GM12878 (cell line): Measurements from ENCODE around the gene ALDH1A1. TPM values are rescaled to one million over a fixed set of nuclear protein-coding genes. Genes with fewer than 3 reads are reported as not detected.

Source experiments
- ATAC-seq: fragments of 200-7000 bp; cut with Tn5 transposase; 3 replicates; pipeline ENCODE4 v1.9.1; 2020; ENCODE audit warnings: mild to moderate bottlenecking, moderate library complexity
- BruUV-seq: library from RNA; stranded (reverse); fragments of 400-500 nt; replicated peaks from 2 replicates; lab custom pipeline; 2021; lab: Mats Ljungman, UMichigan
- CTCF ChIA-PET: fragments of 300-600 bp; sonication (Branson Sonifier 250); formaldehyde crosslinking; extraction: SDS; loops from one replicate; lab custom pipeline; 2021; ENCODE audit warnings: inconsistent platforms; lab: Yijun Ruan, JAX
- POLR2A ChIA-PET: fragments of 350-600 bp; formaldehyde crosslinking; extraction: SDS; loops from one replicate; lab custom pipeline; 2021; ENCODE audit warnings: inconsistent platforms; lab: Charles Lee
- RAD21 ChIA-PET: fragments of 300-600 bp; sonication (Branson Sonifier 250); formaldehyde crosslinking; loops from one replicate; lab custom pipeline; 2023; ENCODE audit warnings: antibody characterized with exemption; ENCODE audit not compliant: unreplicated experiment; lab: Charles Lee
- SMC1A ChIA-PET: fragments of 300-600 bp; sonication (Branson Sonifier 250); formaldehyde crosslinking; loops from one replicate; lab custom pipeline; 2023; ENCODE audit not compliant: unreplicated experiment, uncharacterized antibody; lab: Charles Lee
- DNase-seq: peaks from one replicate; pipeline ENCODE4 v3.0.0-alpha.2; 2011; ENCODE audit warnings: low read depth, low spot score
- FAIRE-seq: peaks from 3 replicates; lab custom pipeline; 2011; peaks lifted over from hg19 to GRCh38; lab: Jason Lieb, UNC
- H2AFZ ChIP-seq: 2 replicates; pipeline ENCODE4 v1.6.0; 2011; ENCODE audit warnings: low read depth, low read length, control low read depth; ENCODE audit not compliant: control insufficient read depth
- H3K27ac ChIP-seq: 2 replicates; pipeline ENCODE4 v1.5.1; 2011; ENCODE audit warnings: control low read depth; ENCODE audit not compliant: control insufficient read depth, insufficient read depth
- H3K27me3 ChIP-seq, 2 experiments: replicated peaks in 1 of 2; 2 replicates each; pipeline versions ENCODE4 v1.6.0 to v1.6.1; 2011; ENCODE audit warnings: low read length in 1 of 2; ENCODE audit not compliant: control insufficient read depth in 2 of 2, insufficient read depth in 2 of 2
- H3K36me3 ChIP-seq, 2 experiments: 2 replicates each; pipeline ENCODE4 v1.5.1; 2011; ENCODE audit warnings: low read length in 1 of 2; ENCODE audit not compliant: control insufficient read depth in 2 of 2, insufficient read depth in 2 of 2
- H3K4me1 ChIP-seq: 2 replicates; pipeline ENCODE4 v1.6.1; 2011; ENCODE audit warnings: mild to moderate bottlenecking, low read length, moderate library complexity, mixed read lengths; ENCODE audit not compliant: control insufficient read depth, insufficient read depth
- H3K4me2 ChIP-seq: 2 replicates; pipeline ENCODE4 v1.6.0; 2011; ENCODE audit warnings: control low read depth; ENCODE audit not compliant: control insufficient read depth, insufficient read depth
- H3K4me3 ChIP-seq: fragments of 200-600 bp; sonication (generic); 2 replicates; pipeline ENCODE4 v1.5.1; 2016
- H3K79me2 ChIP-seq: 2 replicates; pipeline ENCODE4 v1.6.0; 2011; ENCODE audit warnings: low read length; ENCODE audit not compliant: control insufficient read depth, insufficient read depth
- H3K9ac ChIP-seq: 2 replicates; pipeline ENCODE4 v1.8.0; 2011; ENCODE audit warnings: low read length, control low read depth, mixed read lengths; ENCODE audit not compliant: control insufficient read depth, insufficient read depth
- H3K9me3 ChIP-seq: replicated peaks from 3 replicates; pipeline ENCODE4 v1.5.1; 2011; ENCODE audit warnings: mild to moderate bottlenecking, low read length; ENCODE audit not compliant: control insufficient read depth, insufficient read depth
- H4K20me1 ChIP-seq: 2 replicates; pipeline ENCODE4 v1.6.0; 2011; ENCODE audit not compliant: control insufficient read depth, insufficient read depth
- PML ChIP-seq: IDR thresholded peaks from 2 replicates; pipeline ENCODE4 v1.6.1; 2012; ENCODE audit warnings: low read length, inconsistent platforms
- SP1 ChIP-seq: IDR thresholded peaks from one replicate; pipeline ENCODE4 v1.6.1; 2011; ENCODE audit warnings: low read depth, low read length
- SPI1 ChIP-seq: IDR thresholded peaks from 2 replicates; pipeline ENCODE4 v1.6.1; 2011; ENCODE audit warnings: low read depth, mild to moderate bottlenecking, low read length, moderate library complexity, borderline replicate concordance; ENCODE audit not compliant: insufficient read depth
- WGBS: methylation state at CpG from one replicate; pipeline ENCODE4 v1.1.6; 2016; ENCODE audit warnings: low lambda C conversion rate; ENCODE audit not compliant: insufficient replicate concordance, insufficient coverage; ENCODE audit errors: missing lambda C conversion rate; 5-methylcytosine and 5-hydroxymethylcytosine counted together
- in situ Hi-C: fragments of 300-500 bp; cut with MboI; formaldehyde crosslinking; loops from 9 replicates; pipeline ENCODE4 v1.14.3; 2018; ENCODE audit warnings: mixed read lengths
- intact Hi-C: fragments of 100-400 bp; cut with micrococcal nuclease; formaldehyde crosslinking; loops from one replicate; pipeline ENCODE4 v1.14.2; 2022; ENCODE audit not compliant: unreplicated experiment
- polyA plus RNA-seq, 11 experiments: library from polyadenylated mRNA; depleted of rRNA in 4 of 11; unstranded in 6 of 11; stranded (reverse) in 5 of 11; fragments of >200 nt; fragmentation: Nextera tagmentation in 4 of 11; fragmentation: Illumina TruSeq in 1 of 11; extraction: Ambion mirVana in 4 of 11; extraction: Trizol in 1 of 11; gene quantifications; 1 replicate in 1 of 11; 2 replicates in 10 of 11; pipeline versions ENCODE4 v1.2.1 to v1.2.3, GENCODE V29; 2011 to 2016; ENCODE audit warnings: inconsistent platforms in 2 of 11, missing spikeins in 2 of 11, low read depth in 1 of 11
- total RNA-seq, 4 experiments: library from RNA; depleted of rRNA in 3 of 4; stranded (reverse); fragments of >200 nt in 3 of 4; fragmentation: Illumina TruSeq in 1 of 4; extraction: Trizol in 1 of 4; gene quantifications; 2 replicates each; pipeline versions ENCODE4 v1.2.1 to v1.2.3, GENCODE V29; 2013 to 2021

The ALDH1A1 gene
- total and polyA plus RNA-seq, 10 of the 15 experiments (the other 5 are each of a cell fraction or from before 2014, with no cell fraction given), result 0.03 to 0.54 TPM; not detected in 8

- Histone ChIP-seq H3K27me3 (no peaks in the 10 kb centered on the region; a peak in 1 of 4 replicates), H3K79me2 (no peaks in the 10 kb centered on the region), H3K4me1 (no peaks in the 10 kb centered on the region), H2AFZ (no peak overlapping the region), H3K4me3 (no peak overlapping the region), H3K36me3 (no peaks in the 10 kb centered on the region), H3K27ac (no peak overlapping the region), H3K9me3 (no peaks in the 10 kb centered on the region), H4K20me1 (no peaks in the 10 kb centered on the region), H3K4me2 (no peak overlapping the region), H3K9ac (no peak overlapping the region)
- ChIA-PET RAD21 (no interaction called here), POLR2A (no interaction called here), CTCF (no interaction called here), SMC1A (interaction anchor here (1.2 kb wide), 1 partner anchor 15 kb away, joined by 3 read pairs; no protein-coding TSS in a partner anchor)
- in situ Hi-C loops (no loop called here), intact Hi-C loops (no loop called here)
- TF ChIP-seq PML, result no peak
- DNase-seq (no peak), FAIRE-seq (no peak), ATAC-seq (no peak)
- no TSS peak for BruUV-seq
- 25% methylated on average over 2 of the region's 2 CpGs for WGBS
Measured at GRCh38 chr9:72936266-72936665, 16.6 kb downstream of the ALDH1A1 start.

- Histone ChIP-seq H3K9ac (no peak overlapping the region), H3K4me1 (no peaks in the 10 kb centered on the region), H3K9me3 (no peaks in the 10 kb centered on the region), H3K4me3 (no peak overlapping the region), H3K79me2 (no peaks in the 10 kb centered on the region)
- in situ Hi-C loops, result no loop called here
- BruUV-seq, result no TSS peak
- ChIA-PET POLR2A (no interaction called here), RAD21 (no interaction called here), SMC1A (no interaction called here)
- FAIRE-seq (no peak), ATAC-seq (no peak), DNase-seq (no peak)
- TF ChIP-seq SP1 (no peak), SPI1 (peak; percentile 16; the same call in 1 of the 2 replicates)
- TF ChIP-seq, all 136 proteins: peak for 1
- 45% methylated on average over 4 of the region's 4 CpGs for WGBS
- Histone ChIP-seq H4K20me1 (no peaks in the 10 kb centered on the region), H3K27ac (no peak overlapping the region), H3K4me2 (no peak overlapping the region), H3K36me3 (no peaks in the 10 kb centered on the region), H2AFZ (no peak overlapping the region), H3K27me3 (no peaks in the 10 kb centered on the region; a peak in 1 of 4 replicates)
- CTCF ChIA-PET, result no interaction called here
- intact Hi-C loops, result no loop called here
Measured at GRCh38 chr9:72935595-72935994, 17.3 kb downstream of the ALDH1A1 start.
